K562 (cell line): ENCODE results near the gene SLC19A2. TPM values are rescaled to one million over a fixed set of nuclear protein-coding genes. Genes with fewer than 3 reads are reported as not detected.

Source experiments
- ATAC-seq: fragments of 200-7000 bp; cut with Tn5 transposase; 3 replicates; pipeline ENCODE4 v1.9.1; 2020; ENCODE audit warnings: moderate library complexity
- BruUV-seq: library from RNA; stranded (reverse); fragments of 400-500 nt; replicated peaks from 2 replicates; lab custom pipeline; 2021; lab: Mats Ljungman, UMichigan
- CTCF ChIA-PET: fragments of 300-600 bp; formaldehyde crosslinking; extraction: SDS; loops from one replicate; lab custom pipeline; 2021; ENCODE audit warnings: low intra/inter-chr PET ratio; lab: Yijun Ruan, JAX
- POLR2A ChIA-PET: fragments of 300-600, 350-650 bp; sonication (Branson Sonifier 250); formaldehyde crosslinking; extraction: SDS; loops from one replicate; lab custom pipeline; 2021; ENCODE audit warnings: antibody characterized with exemption, inconsistent platforms; lab: Yijun Ruan, JAX
- DNase-seq, 4 experiments: peaks; one replicate each; pipeline versions ENCODE4 v3.0.0 to v3.0.0-alpha.2; 2011 to 2018; ENCODE audit warnings: low spot score in 3 of 4, mixed read lengths in 3 of 4; ENCODE audit errors: extremely low read depth in 1 of 4
- FAIRE-seq: peaks from 2 replicates; lab custom pipeline; 2011; peaks lifted over from hg19 to GRCh38; lab: Jason Lieb, UNC
- H2AFZ ChIP-seq: 2 replicates; pipeline ENCODE4 v1.6.0; 2011; ENCODE audit warnings: low read depth, low read length, control low read depth, inconsistent platforms
- H3K27ac ChIP-seq: fragments of 200-600 bp; 3 replicates; pipeline ENCODE4 v1.8.0; 2011; ENCODE audit warnings: low read depth, mild to moderate bottlenecking, control low read depth, inconsistent platforms, low read length, moderate library complexity, mixed read lengths; ENCODE audit errors: extremely low read depth
- H3K27me3 ChIP-seq, 2 experiments: fragments of 300-600 bp in 1 of 2; 2 replicates in 1 of 2; 3 replicates in 1 of 2; pipeline versions ENCODE4 v1.6.0 to v1.8.0; 2011; ENCODE audit warnings: inconsistent platforms in 2 of 2, low read length in 2 of 2, mild to moderate bottlenecking in 1 of 2, mixed read lengths in 1 of 2, moderate library complexity in 1 of 2; ENCODE audit not compliant: control insufficient read depth in 2 of 2, insufficient read depth in 2 of 2
- H3K36me3 ChIP-seq: fragments of 300-600 bp; 3 replicates; pipeline ENCODE4 v1.8.0; 2011; ENCODE audit warnings: mild to moderate bottlenecking, low read length, inconsistent platforms; ENCODE audit not compliant: control insufficient read depth, insufficient read depth
- H3K4me1 ChIP-seq, 2 experiments: fragments of 200-600 bp in 1 of 2; replicated peaks in 1 of 2; 2 replicates in 1 of 2; 3 replicates in 1 of 2; pipeline versions ENCODE4 v1.5.1 to v1.8.0; 2011; ENCODE audit warnings: inconsistent platforms in 2 of 2, low read length in 2 of 2, mild to moderate bottlenecking in 1 of 2, mixed read lengths in 1 of 2, moderate library complexity in 1 of 2; ENCODE audit not compliant: control insufficient read depth in 2 of 2, insufficient read depth in 2 of 2
- H3K4me2 ChIP-seq: 2 replicates; pipeline ENCODE4 v1.6.1; 2011; ENCODE audit warnings: low read length, control low read depth, inconsistent platforms, mixed read lengths; ENCODE audit not compliant: insufficient read depth
- H3K4me3 ChIP-seq: fragments of 200-600 bp; sonication (generic), shearing (Covaris generic); 2 replicates; pipeline ENCODE4 v1.5.1; 2016; ENCODE audit warnings: control low read depth, inconsistent platforms
- H3K79me2 ChIP-seq: fragments of 200-600 bp; 3 replicates; pipeline ENCODE4 v1.8.0; 2011; ENCODE audit warnings: low read length, inconsistent platforms; ENCODE audit not compliant: control insufficient read depth, insufficient read depth
- H3K9ac ChIP-seq, 2 experiments: 2 replicates each; pipeline versions ENCODE4 v1.6.0 to v1.6.1; 2011; ENCODE audit warnings: low read depth in 2 of 2, low read length in 2 of 2, control low read depth in 1 of 2, inconsistent platforms in 1 of 2, mild to moderate bottlenecking in 1 of 2, mixed read lengths in 1 of 2; ENCODE audit not compliant: insufficient read depth in 1 of 2
- H3K9me1 ChIP-seq: one replicate; pipeline ENCODE4 v1.6.0; 2011; ENCODE audit warnings: inconsistent platforms, mild to moderate bottlenecking, low read length, moderate library complexity; ENCODE audit not compliant: control insufficient read depth, insufficient read depth
- H3K9me3 ChIP-seq: replicated peaks from 2 replicates; pipeline ENCODE4 v1.5.1; 2011; ENCODE audit warnings: low read depth, low read length, inconsistent platforms; ENCODE audit not compliant: control insufficient read depth, insufficient read depth
- H4K20me1 ChIP-seq: replicated peaks from 2 replicates; pipeline ENCODE4 v1.6.1; 2011; ENCODE audit warnings: low read length, inconsistent platforms, mixed read lengths; ENCODE audit not compliant: control insufficient read depth, insufficient read depth
- CEBPG ChIP-seq, 3 experiments: fragments of 200-800 bp in 1 of 3; sonication (Bioruptor generic) in 1 of 3; sonication (generic) in 1 of 3; formaldehyde crosslinking in 1 of 3; IDR thresholded peaks in 2 of 3; conservative IDR thresholded peaks in 1 of 3; 2 replicates each; pipeline versions ENCODE4 v1.6.1 to v1.8.0; 2016 to 2022; ENCODE audit warnings: missing compliant biosample characterization in 2 of 3, missing genetic modification characterization in 2 of 3, mild to moderate bottlenecking in 1 of 3, missing genetic modification reagents in 1 of 3
- ELK1 ChIP-seq: sonication (generic); formaldehyde crosslinking; IDR thresholded peaks from 2 replicates; pipeline ENCODE4 v1.8.1; 2022; ENCODE audit warnings: missing genetic modification reagents
- MTF1 ChIP-seq: fragments of 250-450 bp; sonication (Bioruptor Pico); IDR thresholded peaks from 2 replicates; pipeline ENCODE4 v1.9.0; 2021; ENCODE audit warnings: moderate library complexity, mild to moderate bottlenecking, inconsistent platforms, borderline replicate concordance
- MXD1 ChIP-seq: fragments of 250-450 bp; sonication (Bioruptor Pico); IDR thresholded peaks from 2 replicates; pipeline ENCODE4 v1.8.0; 2021; ENCODE audit warnings: borderline replicate concordance, mild to moderate bottlenecking, moderate library complexity; ENCODE audit not compliant: poor library complexity, severe bottlenecking
- NONO ChIP-seq, 2 experiments: fragments of 200-400 bp in 1 of 2; fragments of 450-650 bp in 1 of 2; formaldehyde crosslinking in 1 of 2; IDR thresholded peaks; 2 replicates each; pipeline ENCODE4 v1.6.1; 2017; ENCODE audit warnings: low read depth in 2 of 2, mild to moderate bottlenecking in 2 of 2, moderate library complexity in 2 of 2, low read length in 1 of 2
- SOX6 ChIP-seq: fragments of 450-650 bp; IDR thresholded peaks from 2 replicates; pipeline ENCODE4 v1.6.1; 2014; ENCODE audit warnings: mild to moderate bottlenecking
- SPI1 ChIP-seq: IDR thresholded peaks from 2 replicates; pipeline ENCODE4 v1.6.1; 2011; ENCODE audit warnings: low read depth, low read length, control low read depth, borderline replicate concordance
- ZNF695 ChIP-seq: fragments of 450-650 bp; formaldehyde crosslinking; IDR thresholded peaks from 2 replicates; pipeline ENCODE4 v1.4.0; 2020; ENCODE audit warnings: mild to moderate bottlenecking, moderate library complexity
- ZNF766 ChIP-seq: fragments of 200-800 bp; sonication (Bioruptor generic); conservative IDR thresholded peaks from 2 replicates; pipeline ENCODE4 v1.6.1; 2016; ENCODE audit warnings: missing genetic modification characterization, missing compliant biosample characterization
- in situ Hi-C: fragments of 300-500 bp; cut with MboI; formaldehyde crosslinking; loops from 4 replicates; pipeline ENCODE4 v1.15.0; 2018; ENCODE audit warnings: inconsistent platforms, mixed read lengths
- intact Hi-C: fragments of 100-400 bp; cut with micrococcal nuclease; formaldehyde crosslinking; loops from 2 replicates; pipeline ENCODE4 v1.14.2; 2022
- polyA plus RNA-seq, 8 experiments: library from polyadenylated mRNA; depleted of rRNA in 4 of 8; stranded (reverse) in 5 of 8; unstranded in 3 of 8; fragments of >200 nt; fragmentation: Nextera tagmentation in 2 of 8; fragmentation: Illumina TruSeq in 1 of 8; extraction: Ambion mirVana in 2 of 8; extraction: Trizol in 1 of 8; gene quantifications; 2 replicates each; pipeline versions ENCODE4 v1.2.1 to v1.2.3, GENCODE V29; 2011 to 2014; ENCODE audit warnings: inconsistent platforms in 1 of 8, missing spikeins in 1 of 8
- total RNA-seq, 7 experiments: library from RNA; depleted of rRNA in 6 of 7; stranded (reverse); fragments of >200 nt in 6 of 7; fragmentation: Illumina TruSeq in 2 of 7; extraction: Trizol in 2 of 7; gene quantifications; 2 replicates each; pipeline versions ENCODE4 v1.2.1 to v1.2.3, GENCODE V29; 2011 to 2021; ENCODE audit warnings: low replicate concordance in 1 of 7

SLC19A2 gene
- total and polyA plus RNA-seq, 9 of the 15 experiments (the other 6 are each of a cell fraction or from before 2014, with no cell fraction given): 7.4 to 42.8 (median 19.2) TPM

- TF ChIP-seq ELK1 (CRISPR knock-in tag): no peak
- TF ChIP-seq MXD1: no peak
Measured at GRCh38 chr1:169514566-169515270, 29.0 kb upstream of the SLC19A2 start (continued).

- in situ Hi-C loops (no loop called here), intact Hi-C loops (no loop called here)
- Histone ChIP-seq H3K4me1 (peaks cover 0 to 10% of the 10 kb centered on the region in 2 experiments; a peak in 2 of 5 replicates), H3K9ac (no peak overlapping the region), H3K27me3 (no peaks in the 10 kb centered on the region), H3K9me3 (no peaks in the 10 kb centered on the region), H3K4me3 (no peak overlapping the region), H3K36me3 (no peaks in the 10 kb centered on the region), H2AFZ (peak overlapping the region; percentile 74), H3K4me2 (no peak overlapping the region), H3K27ac (no peak overlapping the region), H4K20me1 (no peaks in the 10 kb centered on the region), H3K79me2 (no peaks in the 10 kb centered on the region), H3K9me1 (no peaks in the 10 kb centered on the region)
- BruUV-seq: no TSS peak
- ATAC-seq: no peak
- DNase-seq: no peak
- ChIA-PET CTCF (no interaction called here), POLR2A (interaction anchor here (1.0 kb wide), 1 partner anchor 145 kb away, joined by 3 read pairs; the partner anchor contains the start of genes BLZF1 and NME7)
- FAIRE-seq: no peak
- TF ChIP-seq ZNF695 (CRISPR knock-in tag) (no peak), SOX6 (0 out of 2 replicates have a peak, but pooled peaks have one; percentile 11), SPI1 (peak; percentile 61; the same call in 1 of the 2 replicates), MTF1 (CRISPR knock-in tag) (no peak), NONO (IDR thresholded peaks at IDR 0.05; ENCODE audit: low read depth in 2 of 2, low read length in 1 of 2) (no peak), ZNF766 (CRISPR knock-in tag) (peak; percentile 43; the same call in 1 of the 2 replicates), CEBPG (CRISPR knock-in tag; IDR thresholded peaks at IDR 0.05) (no peak), CEBPG (tag; conservative IDR thresholded peaks at IDR 0.05 in 1 of 2, IDR thresholded peaks at IDR 0.05 in 1 of 2) (peak; percentile 58 to 68)
Measured at GRCh38 chr1:169513208-169513607, 27.5 kb upstream of the SLC19A2 start.
